DND-41 (cell line): ENCODE measurements around the gene COX6B2.

Experiments used
- EZH2 ChIP-seq: IDR thresholded peaks from 3 replicates; pipeline ENCODE4 v1.6.1; 2012; ENCODE audit warnings: borderline replicate concordance, low read depth, mild to moderate bottlenecking, moderate library complexity, low read length, inconsistent platforms; ENCODE audit not compliant: severe bottlenecking
- TF ChIP-seq, protein P1 (sequence below): IDR thresholded peaks from 2 replicates; pipeline ENCODE4 v1.5.1; 2012; ENCODE audit warnings: borderline replicate concordance, low read length, moderate library complexity, mild to moderate bottlenecking; ENCODE audit not compliant: poor library complexity, severe bottlenecking; ENCODE audit errors: extremely low read depth

DNA sequence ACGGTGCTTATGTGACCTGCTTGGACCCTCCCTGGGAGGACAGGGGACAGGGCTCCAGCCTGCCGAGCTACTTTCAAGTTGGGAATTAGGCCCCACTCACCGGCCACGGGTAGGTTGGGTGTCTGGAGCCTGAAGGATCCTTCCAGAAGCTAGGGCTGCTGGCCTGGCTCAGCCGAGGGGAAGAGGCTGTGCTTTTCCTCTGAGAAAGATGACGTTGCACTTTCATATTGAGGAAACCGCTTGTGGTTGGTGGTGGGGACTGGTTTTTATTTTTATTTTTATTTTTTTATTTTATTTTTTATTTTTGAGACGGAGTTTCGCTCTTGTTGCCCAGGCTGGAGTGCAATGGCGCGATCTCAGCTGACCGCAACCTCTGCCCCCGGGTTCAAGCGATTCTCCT lies 29.3 kb downstream of the COX6B2 start, which contains the start of gene TMEM150B:
- no peak for TF ChIP-seq EZH2
- TF ChIP-seq, protein P1, sequence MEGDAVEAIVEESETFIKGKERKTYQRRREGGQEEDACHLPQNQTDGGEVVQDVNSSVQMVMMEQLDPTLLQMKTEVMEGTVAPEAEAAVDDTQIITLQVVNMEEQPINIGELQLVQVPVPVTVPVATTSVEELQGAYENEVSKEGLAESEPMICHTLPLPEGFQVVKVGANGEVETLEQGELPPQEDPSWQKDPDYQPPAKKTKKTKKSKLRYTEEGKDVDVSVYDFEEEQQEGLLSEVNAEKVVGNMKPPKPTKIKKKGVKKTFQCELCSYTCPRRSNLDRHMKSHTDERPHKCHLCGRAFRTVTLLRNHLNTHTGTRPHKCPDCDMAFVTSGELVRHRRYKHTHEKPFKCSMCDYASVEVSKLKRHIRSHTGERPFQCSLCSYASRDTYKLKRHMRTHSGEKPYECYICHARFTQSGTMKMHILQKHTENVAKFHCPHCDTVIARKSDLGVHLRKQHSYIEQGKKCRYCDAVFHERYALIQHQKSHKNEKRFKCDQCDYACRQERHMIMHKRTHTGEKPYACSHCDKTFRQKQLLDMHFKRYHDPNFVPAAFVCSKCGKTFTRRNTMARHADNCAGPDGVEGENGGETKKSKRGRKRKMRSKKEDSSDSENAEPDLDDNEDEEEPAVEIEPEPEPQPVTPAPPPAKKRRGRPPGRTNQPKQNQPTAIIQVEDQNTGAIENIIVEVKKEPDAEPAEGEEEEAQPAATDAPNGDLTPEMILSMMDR: no peak
